Measurements from ENCODE around the gene DNAH5. TPM values are rescaled to one million over a fixed set of nuclear protein-coding genes. Genes with fewer than 3 reads are reported as not detected.
"Not testable (repeated sequence)": the region's sequence is repeated elsewhere in the genome, so short reads cannot be mapped to it uniquely, and the experiment has no call there.

DNAH5 gene
- total RNA-seq, 4 donors from 2014 or later: 0.17 to 1.2 (median 0.63) TPM

- H3K9me3 ChIP-seq: no peaks in the 10 kb centered on the region
- no peaks in the 10 kb centered on the region for H3K4me1 ChIP-seq
- no peak overlapping the region for H3K4me3 ChIP-seq
- TF ChIP-seq POLR2A (IDR thresholded peaks at IDR 0.05; ENCODE audit: low read depth): no peak
- TF ChIP-seq EP300 (IDR thresholded peaks at IDR 0.05): no peak
- TF ChIP-seq, protein P1, sequence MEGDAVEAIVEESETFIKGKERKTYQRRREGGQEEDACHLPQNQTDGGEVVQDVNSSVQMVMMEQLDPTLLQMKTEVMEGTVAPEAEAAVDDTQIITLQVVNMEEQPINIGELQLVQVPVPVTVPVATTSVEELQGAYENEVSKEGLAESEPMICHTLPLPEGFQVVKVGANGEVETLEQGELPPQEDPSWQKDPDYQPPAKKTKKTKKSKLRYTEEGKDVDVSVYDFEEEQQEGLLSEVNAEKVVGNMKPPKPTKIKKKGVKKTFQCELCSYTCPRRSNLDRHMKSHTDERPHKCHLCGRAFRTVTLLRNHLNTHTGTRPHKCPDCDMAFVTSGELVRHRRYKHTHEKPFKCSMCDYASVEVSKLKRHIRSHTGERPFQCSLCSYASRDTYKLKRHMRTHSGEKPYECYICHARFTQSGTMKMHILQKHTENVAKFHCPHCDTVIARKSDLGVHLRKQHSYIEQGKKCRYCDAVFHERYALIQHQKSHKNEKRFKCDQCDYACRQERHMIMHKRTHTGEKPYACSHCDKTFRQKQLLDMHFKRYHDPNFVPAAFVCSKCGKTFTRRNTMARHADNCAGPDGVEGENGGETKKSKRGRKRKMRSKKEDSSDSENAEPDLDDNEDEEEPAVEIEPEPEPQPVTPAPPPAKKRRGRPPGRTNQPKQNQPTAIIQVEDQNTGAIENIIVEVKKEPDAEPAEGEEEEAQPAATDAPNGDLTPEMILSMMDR (IDR thresholded peaks at IDR 0.05): no peak
- no peak for TF ChIP-seq POLR2AphosphoS5 (IDR thresholded peaks at IDR 0.05)
- H3K36me3 ChIP-seq: no peaks in the 10 kb centered on the region
- no peak overlapping the region for H3K27ac ChIP-seq (replicated peaks in 1 of 4)
- intact Hi-C loops (cut with DNase I): no loop called here
- WGBS: 68% methylated on average over 2 of the region's 2 CpGs
- H3K27me3 ChIP-seq: no peaks in the 10 kb centered on the region
- DNase-seq (ENCODE audit: extremely low spot score): no peak
Observed at GRCh38 chr5:13816126-13816525, 128.4 kb downstream of the DNAH5 start.

DNA sequence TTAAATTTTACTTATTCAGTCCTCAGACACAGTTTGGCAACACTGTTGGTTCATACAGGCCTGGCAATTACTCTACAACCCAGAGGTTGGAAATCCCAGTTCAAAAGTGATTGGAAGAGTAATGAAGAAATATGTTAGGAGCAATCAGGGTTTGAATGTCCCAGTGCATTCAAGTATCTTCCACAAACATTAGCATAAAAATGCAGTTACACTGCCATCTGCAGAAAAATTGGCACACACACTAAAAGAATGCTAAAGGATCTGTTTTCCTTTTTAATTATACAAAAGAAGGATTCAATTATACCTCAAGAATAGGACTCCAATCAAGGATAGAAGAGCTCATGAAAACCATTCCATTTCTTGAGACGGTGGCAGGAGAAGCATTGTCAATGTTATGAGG lies 130.2 kb downstream of the DNAH5 start:
- no peak for DNase-seq (ENCODE audit: extremely low spot score)
- no peaks in the 10 kb centered on the region for H3K4me1 ChIP-seq
- no peak overlapping the region for H3K4me3 ChIP-seq
- no peaks in the 10 kb centered on the region for H3K36me3 ChIP-seq
- TF ChIP-seq EP300 (IDR thresholded peaks at IDR 0.05) (no peak), POLR2A (IDR thresholded peaks at IDR 0.05; ENCODE audit: low read depth) (no peak), POLR2AphosphoS5 (IDR thresholded peaks at IDR 0.05) (no peak)
- TF ChIP-seq, protein P1 (IDR thresholded peaks at IDR 0.05): no peak
- intact Hi-C loops (cut with DNase I): no loop called here
- H3K27me3 ChIP-seq: no peaks in the 10 kb centered on the region
- H3K9me3 ChIP-seq: no peaks in the 10 kb centered on the region
- WGBS: 90% methylated on average over 1 of the region's 1 CpG
- H3K27ac ChIP-seq (replicated peaks in 1 of 4): no peak overlapping the region

DNA sequence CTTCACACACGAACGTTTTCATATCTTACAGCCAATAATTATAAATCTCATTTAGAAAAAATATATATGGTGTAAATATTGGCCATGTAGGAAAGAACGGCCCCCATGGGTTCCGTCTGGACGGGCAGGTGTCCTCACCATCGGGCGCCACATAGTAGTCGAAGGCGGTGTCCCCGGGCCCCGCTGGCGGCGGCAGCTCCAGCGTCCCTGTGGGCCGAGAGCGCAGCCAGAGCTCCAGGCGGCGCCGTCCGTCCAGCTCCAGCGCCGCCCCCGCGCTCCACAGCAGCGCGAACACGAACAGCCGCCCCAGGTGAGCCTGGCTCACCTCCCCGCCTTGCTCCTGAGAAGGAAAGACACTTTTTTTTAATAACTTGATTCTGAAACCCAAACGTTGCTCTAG lies 134.6 kb downstream of the DNAH5 start:
- WGBS: 53% methylated on average over 30 of the region's 30 CpGs
- Histone ChIP-seq H3K27me3 (no peaks in the 10 kb centered on the region), H3K4me3 (no peak overlapping the region), H3K27ac (replicated peaks in 1 of 4) (no peak overlapping the region), H3K36me3 (no peaks in the 10 kb centered on the region), H3K4me1 (no peaks in the 10 kb centered on the region), H3K9me3 (no peaks in the 10 kb centered on the region)
- DNase-seq (ENCODE audit: extremely low spot score): no peak
- intact Hi-C loops (cut with DNase I): no loop called here
- TF ChIP-seq, protein P1 (IDR thresholded peaks at IDR 0.05): no peak
- no peak for TF ChIP-seq EP300 (IDR thresholded peaks at IDR 0.05)
- TF ChIP-seq POLR2AphosphoS5 (IDR thresholded peaks at IDR 0.05): no peak
- no peak for TF ChIP-seq POLR2A (IDR thresholded peaks at IDR 0.05; ENCODE audit: low read depth)

- Histone ChIP-seq H3K36me3 (no peaks in the 10 kb centered on the region), H3K27ac (replicated peaks in 1 of 4) (no peak overlapping the region), H3K27me3 (no peaks in the 10 kb centered on the region), H3K4me1 (no peaks in the 10 kb centered on the region), H3K4me3 (no peak overlapping the region), H3K9me3 (no peaks in the 10 kb centered on the region)
- WGBS: 70% methylated on average over 5 of the region's 5 CpGs
- DNase-seq (ENCODE audit: extremely low spot score): no peak
- TF ChIP-seq POLR2AphosphoS5 (IDR thresholded peaks at IDR 0.05): no peak
- TF ChIP-seq EP300 (IDR thresholded peaks at IDR 0.05): no peak
- TF ChIP-seq, protein P1 (IDR thresholded peaks at IDR 0.05): no peak
- TF ChIP-seq POLR2A (IDR thresholded peaks at IDR 0.05; ENCODE audit: low read depth): no peak
- intact Hi-C loops (cut with DNase I): no loop called here
Observed at GRCh38 chr5:13804336-13804735, 140.2 kb downstream of the DNAH5 start.

DNA sequence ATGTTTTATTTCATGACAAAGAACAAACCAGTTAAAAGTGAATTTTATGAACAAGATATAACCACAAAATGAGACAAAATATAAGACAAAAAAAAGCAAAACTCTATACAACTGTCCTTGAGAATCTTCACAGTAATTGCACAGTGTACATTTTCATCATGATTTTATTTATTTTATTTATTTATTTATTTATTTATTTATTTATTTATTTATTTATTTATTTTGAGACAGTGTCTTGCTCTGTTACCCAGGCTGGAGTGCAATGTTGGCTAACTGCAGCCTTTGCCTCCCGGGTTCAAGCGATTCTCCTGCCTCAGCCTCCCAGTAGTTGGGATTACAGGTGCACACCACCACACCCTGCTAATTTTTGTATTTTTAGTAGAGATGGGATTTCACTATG lies 145.9 kb downstream of the DNAH5 start:
- DNase-seq (ENCODE audit: extremely low spot score); H3K4me1 ChIP-seq; intact Hi-C loops (cut with DNase I); H3K27ac ChIP-seq (replicated peaks in 1 of 4); H3K4me3 ChIP-seq; H3K36me3 ChIP-seq; H3K27me3 ChIP-seq; H3K9me3 ChIP-seq: not testable (repeated sequence)
- WGBS: 88% methylated on average over 2 of the region's 2 CpGs

All from esophagus muscularis mucosa (tissue), 4 donors.